ENCODE results near the gene SOCS1.
"Not testable (repeated sequence)": the region's sequence is repeated elsewhere in the genome, so short reads cannot be mapped to it uniquely, and the experiment has no call there.

SOCS1 gene, protein sequence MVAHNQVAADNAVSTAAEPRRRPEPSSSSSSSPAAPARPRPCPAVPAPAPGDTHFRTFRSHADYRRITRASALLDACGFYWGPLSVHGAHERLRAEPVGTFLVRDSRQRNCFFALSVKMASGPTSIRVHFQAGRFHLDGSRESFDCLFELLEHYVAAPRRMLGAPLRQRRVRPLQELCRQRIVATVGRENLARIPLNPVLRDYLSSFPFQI

DNA sequence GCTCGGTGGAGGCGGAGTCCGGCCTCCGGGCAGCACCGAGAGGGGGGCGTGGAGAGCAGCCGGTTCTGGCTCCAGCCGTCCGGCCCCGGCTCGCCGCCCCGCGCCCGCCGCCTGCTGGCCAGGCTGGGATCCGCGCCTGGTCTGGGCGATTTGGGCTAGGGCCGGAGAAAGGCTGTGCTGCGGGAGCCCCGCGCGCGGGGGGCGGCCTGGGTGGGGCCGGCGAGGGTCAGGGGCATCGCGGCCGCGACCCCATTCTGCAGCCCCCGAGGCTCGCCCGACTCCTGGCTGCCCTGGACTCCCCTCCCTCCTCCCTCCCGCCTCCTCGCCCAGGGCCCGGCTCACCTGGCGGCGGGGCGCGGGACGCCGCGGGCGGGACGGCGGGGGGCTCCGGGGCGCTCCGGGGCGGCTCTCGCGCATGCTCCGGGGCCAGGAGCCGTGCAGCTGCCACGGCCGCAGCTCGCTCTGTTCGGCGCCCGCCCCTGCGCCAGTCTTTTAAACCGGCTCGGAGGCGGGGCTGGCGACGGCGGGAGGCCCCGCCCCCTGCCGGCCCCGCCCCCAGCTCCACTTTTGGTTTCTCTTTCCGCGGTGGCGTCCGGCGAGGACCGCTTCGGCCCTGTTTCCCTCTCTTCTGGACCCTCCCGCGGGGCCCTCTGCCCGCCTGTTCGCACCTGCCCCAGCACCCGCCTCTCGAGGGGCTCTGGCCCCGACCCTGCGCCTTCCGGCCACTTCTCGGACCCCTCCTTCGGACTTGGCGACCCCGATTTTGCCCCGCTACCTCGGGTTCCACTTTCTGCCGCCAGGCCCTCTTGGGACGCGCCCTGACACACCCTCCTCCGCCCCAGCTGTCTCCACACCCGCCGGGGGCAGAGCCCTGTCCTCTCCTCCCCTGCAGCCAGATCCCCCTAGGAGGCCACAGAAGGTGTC lies at the start of gene SOCS1:
SOCS1 (minus strand) TSS at position 468 of the 924 bp plus-strand sequence. CDS start 726 bp downstream, outside the sequence.
- no peak for FAIRE-seq

DNA sequence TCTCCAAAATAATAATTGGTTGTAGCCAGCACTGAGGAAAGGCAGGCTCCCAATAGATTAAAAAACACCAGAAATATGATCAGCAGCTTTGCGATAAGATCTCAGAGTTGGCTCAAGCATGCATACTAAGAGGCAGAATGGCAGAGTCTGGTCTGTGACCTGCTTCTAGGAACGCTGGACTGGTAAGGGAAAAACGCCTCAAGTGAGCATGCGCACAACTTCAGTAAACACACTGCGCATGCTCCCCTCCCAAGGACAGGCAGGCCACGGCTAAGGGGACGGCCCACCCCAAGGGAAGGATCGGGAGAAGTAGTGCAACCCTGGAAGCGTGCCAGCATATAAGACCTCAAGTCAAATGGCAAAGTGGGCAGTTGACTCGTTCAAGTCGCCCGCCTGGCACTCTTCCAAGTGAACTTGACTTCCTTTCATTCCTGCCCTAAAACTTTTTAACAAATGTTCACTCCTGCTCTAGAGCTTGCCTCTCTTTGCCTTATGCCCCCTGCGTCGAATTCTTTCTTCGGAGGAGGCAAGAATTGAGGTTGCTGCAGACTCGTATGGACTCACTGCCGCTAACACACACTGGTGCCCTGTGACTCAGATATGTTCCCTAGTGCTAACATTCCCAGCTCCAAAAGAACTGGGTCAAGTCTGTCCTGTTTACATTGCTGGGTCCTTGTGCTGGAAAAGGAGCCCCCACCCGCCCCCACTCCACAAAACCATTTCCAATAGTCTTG lies 47.6 kb upstream of the SOCS1 start:
- no peak for FAIRE-seq

DNA sequence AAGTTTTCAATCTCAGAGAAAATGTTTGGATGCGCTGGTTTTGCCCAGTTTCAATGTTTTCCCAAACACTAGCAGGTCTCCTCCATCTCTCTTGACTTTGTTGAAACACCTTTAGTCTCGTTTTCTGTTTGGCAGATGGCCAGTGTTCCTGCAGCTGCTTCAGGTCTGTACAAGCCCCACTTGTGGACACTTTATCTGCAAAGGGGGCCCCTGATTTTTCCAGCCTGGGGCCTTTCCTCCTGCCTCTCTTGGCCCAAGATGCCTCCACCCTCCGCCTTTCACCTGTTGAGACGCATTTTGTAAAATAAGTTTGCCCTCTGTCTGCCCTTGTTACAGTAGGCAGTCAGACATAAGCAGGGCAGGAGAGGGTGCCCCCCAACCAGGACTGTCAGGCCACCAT lies 47.0 kb upstream of the SOCS1 start:
- no peak for FAIRE-seq

DNA sequence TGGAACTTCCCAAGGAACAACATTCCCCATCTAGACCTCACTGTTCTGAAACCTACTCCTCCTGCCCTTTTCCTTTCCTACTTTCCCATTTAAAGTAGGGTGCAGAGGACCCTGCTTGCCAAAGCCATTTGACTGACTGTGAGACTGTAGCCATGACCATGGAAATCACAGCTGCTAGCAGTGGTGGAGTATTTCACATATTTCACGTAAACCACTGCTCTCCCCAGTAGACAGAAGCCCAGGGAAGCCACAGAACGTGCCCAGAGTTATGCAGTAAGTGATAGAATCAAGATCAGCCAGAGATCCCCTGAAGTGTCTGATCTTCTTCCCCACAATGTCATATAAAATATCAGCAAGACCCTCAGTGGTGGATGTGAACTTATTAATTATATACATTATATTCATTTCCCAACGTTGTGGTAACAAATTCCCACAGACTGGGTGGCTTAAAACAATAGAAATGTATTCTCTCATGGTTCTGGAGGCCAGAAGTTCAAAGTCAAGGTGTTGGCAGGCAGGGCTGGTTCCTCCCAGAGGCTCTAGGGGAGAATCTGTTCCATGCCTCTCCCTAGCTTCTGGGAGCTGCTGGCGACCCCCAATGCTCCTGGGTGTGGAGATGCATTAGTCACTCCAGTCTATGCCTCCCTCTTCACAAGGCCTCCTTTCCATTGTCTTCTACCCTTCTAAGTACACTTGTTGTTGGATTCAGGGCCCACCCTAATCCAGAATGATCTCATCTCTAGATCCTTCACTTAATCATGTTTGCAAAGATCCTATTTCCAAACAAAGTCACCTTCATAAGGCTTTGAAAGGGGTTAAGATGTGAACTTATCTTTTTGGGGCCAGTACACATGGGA lies 45.9 kb upstream of the SOCS1 start:
- no peak for FAIRE-seq

DNA sequence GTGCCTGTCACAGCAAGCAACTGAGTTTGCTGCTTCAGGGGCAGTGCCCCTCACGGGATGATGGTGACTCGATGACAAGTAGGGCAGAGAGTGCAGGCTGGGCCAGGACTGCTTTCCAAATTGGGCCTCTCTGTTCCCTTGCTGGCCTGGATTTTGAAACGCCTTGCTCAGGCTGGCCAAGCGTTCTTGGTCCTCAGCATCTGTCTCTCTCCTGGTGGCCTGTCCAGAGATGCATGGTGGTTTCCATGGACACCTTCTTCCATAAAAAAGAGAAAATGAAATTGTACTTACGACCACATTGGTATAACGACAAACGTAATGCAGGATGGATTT lies 44.5 kb upstream of the SOCS1 start:
- FAIRE-seq: no peak

DNA sequence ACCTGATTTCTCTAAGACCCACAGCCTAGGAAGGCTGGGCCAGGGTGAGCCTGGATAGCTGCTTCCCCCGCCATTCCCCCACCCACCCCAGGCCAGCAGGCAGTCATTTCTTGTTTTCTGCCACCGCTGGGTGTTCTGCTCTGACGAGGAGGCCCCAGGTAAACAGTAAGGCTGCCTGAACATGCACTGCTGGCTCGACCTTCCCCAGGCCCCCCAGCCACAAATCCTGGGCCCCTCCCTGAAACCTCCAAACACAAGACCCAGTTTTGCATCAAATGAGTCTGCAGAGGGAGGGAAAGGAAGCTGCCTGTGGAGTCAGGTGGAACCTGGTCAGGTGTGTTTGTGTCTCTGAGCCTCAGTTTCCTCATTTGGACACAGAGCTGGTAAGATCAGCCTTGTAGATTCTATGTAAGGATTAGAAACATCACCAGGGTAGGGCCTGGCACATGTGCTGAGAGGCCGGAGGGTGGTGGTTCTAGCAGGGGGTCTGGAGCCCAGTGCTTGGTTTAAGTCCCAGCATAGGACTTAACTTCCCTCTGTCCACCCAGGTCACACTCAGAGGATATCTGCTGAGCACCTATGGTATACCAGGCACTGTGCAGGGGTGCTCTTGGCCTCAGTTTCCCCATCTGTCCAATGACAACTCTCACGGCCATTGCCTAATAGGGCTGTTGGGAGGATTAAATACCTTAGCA lies 44.0 kb upstream of the SOCS1 start:
- no peak for FAIRE-seq

GRCh38 chr16:11298950-11299547 lies 43.0 kb upstream of the SOCS1 start:
- FAIRE-seq: not testable (repeated sequence)

DNA sequence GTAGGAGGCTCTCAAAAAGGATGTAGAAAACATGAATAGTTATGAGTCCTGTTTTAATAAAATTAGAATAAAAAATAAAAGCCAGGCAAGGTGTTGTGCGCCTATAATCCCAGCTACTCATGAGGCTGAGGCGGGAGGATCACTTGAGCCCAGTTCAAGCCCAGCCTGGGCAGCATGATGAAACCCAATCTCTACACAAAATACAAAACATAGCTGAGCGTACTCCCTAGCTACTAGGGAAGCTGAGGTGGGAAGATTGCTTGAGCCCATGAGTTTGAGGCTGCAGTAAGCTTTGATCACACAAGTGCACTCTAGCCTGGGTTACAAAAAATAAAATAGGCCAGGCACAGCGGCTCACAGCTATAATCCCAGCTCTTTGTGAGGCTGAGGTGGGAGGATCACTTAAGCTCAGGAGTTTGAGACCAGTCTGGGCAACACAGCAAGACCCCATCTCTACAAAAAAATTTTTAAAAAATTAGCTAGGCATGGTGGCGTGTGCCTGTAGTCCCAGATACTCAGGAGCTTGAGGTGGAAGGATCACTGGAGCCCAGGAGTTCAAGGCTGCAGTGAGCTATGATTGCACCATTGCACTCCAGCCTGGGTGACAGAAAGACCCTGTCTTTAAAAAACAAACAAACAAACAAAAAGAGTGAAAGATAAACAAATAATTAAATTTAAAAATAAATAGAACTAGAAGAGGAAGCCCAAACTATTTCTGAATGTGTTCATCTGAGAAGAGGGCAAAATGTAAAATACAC lies 42.3 kb upstream of the SOCS1 start:
- FAIRE-seq: no peak

DNA sequence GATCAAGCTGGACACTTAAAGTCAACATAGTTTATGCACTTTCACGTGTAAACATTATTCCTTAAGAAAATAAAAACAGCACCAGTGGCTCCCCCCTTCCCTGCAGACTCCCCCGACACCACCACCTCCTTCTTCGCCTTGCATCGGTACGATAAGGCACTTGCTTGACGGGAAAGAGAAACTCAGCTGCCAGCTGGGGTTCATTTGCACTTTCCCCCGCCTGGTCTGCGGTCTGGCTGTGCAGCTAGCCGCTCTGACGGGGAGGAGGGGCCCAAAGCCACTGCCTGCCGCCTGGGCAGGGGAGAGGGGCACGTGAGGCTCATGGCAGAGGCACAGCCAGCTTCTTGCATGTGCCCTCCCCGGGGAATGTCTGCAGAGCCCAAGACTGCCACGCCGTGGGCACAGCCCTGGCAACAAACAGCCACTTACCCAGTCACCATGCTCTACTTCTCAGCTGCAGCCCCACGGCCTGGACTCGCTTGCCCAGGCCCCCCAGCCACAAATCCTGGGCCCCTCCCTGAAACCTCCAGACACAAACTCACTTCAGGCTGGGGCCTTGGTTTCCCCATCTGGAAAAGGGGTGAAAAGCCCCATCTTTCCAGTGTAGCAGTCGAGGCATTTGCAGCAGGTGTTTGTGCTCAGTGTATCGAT lies 41.6 kb upstream of the SOCS1 start:
- no peak for FAIRE-seq

GRCh38 chr16:11296706-11297491 lies 40.9 kb upstream of the SOCS1 start:
- FAIRE-seq: no peak

DNA sequence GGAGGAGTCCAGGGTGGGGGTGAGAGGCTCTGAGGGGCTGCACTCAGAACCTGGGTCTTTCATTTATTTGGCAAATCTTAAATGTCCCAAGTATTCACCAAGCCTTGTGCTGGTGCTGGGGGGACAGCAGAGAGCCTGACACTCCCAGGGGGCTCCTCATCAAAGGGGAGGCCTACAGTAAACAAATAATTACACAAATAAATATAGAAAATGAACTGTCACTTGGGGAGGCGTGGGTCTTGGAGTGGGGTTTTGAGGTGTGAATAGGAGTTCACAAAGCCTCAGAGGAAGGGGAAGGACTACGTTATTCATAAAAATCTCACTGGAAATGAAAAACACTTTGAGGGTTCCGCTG lies 40.3 kb upstream of the SOCS1 start:
- no peak for FAIRE-seq

DNA sequence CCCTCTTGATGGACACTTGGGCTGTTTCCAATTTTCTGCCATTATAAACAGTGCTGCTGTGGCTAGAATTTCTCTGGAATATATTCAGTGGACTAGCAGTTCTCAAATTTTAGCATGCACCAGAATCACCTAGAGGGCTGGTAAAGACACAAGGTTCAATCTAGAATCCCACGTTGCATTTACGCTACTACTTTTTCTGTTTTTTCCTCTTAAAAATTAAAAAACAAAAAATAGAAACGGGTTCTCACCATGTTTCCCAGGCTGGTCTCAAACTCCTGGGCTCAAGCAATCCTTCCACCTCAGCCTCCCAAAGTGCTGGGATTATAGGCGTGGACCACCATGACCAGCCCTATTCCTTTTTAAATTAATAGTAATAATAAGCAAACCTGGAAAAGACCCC lies 39.7 kb upstream of the SOCS1 start:
- no peak for FAIRE-seq

DNA sequence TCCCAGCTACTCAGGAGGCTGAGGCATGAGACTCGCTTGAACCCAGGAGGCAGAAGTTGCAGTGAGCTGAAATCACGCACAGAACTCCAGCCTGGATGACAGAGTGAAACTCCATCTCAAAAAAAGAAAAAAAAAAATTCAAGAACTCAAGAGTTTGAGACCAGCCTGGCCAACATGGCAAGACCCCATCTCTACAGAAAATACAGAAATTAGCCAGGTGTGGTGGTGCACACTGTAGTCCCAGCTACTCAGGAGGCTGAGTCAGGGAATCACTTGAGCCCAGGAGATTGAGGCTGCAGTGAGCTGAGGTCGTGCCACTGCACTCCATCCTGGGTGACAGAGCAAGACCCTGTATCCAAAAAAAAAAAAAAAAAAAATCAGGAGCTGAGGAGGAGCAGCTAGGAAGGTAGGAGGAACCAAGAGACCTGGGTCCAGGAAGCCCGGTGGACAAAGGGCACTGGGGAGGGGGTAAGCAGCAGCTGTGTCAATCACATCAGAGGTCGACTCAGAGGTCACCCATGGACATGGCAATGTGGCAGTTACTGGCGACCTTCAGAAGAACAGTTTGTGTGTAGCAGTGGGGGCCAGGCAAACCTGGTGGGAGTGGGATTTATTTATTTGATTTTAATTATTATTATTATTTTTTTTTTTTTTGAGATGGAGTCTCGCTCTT lies 36.2 kb upstream of the SOCS1 start:
- no peak for FAIRE-seq

- no peak for FAIRE-seq
Observed at GRCh38 chr16:11291091-11291703, 35.2 kb upstream of the SOCS1 start.

GRCh38 chr16:11290102-11290893 lies 34.3 kb upstream of the SOCS1 start:
- no peak for FAIRE-seq

DNA sequence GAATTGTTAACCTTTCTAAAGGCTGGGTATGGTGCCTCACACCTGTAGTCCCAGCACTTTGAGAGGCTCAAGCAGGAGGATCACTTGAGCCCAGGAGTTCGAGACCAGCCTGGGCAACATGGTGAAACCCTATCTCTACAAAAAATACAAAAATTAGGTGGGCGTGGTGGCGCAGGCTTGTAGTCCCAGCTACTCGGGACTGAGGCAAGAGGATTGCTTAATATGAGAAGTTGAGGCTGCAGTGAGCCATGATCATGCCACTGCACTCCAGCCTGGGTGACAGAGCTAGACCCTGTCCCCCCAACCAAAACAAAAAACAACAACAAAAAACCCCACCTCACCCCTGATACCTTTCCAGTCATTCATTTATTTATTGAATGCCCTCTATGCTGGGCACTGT lies 33.7 kb upstream of the SOCS1 start:
- FAIRE-seq: not testable (repeated sequence)

DNA sequence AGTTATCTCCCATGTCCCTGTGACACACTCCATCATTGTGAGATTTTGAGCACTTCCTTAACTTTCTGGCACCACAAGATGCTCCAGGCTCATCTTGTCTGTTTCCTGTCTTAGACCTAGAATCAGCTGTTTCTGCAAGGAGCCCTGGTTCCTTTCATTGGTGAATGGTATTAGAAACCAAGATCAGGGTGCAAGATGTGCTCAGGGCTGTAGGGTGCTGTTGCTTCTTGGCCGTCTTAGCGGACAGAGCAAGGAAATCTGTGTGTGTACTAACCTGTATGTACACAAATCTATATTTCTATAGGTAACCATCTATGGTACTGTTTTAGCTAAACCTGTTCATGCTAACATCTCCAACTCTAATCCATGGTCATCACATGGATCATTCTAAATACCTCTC lies 33.2 kb upstream of the SOCS1 start:
- no peak for FAIRE-seq

GRCh38 chr16:11285842-11286241 lies 29.8 kb upstream of the SOCS1 start:
- no peak for FAIRE-seq

Measured in colon (tissue), 2 donors.